ENCODE results near the gene ASTL.

The ASTL gene

DNA sequence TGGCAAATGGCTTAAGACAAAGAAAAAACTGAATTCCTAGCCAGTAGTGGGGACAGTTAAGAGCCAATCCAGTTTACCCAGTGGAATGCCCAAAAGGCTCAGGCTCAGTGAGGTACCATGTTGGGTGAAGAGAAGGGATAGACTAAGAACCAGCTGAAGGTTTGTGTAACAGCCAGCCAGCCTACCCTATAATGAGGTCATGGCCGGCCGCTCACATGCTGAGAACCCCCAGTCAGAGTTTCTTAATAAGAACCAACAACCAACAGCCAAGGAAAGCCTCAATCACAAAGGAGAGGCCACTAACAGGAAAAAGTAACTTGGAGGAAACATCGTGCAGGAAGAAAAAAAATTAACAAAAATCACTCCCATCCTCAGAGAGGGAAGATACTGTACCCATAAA lies 32.3 kb upstream of the ASTL start:
- DNase-seq (ENCODE audit: low spot score): no peak
- ChIA-PET CTCF (no interaction called here), POLR2A (ENCODE audit: low non-redundant PET) (no interaction called here)
- no peak overlapping the region for H3K27ac ChIP-seq
- TF ChIP-seq, protein P1, sequence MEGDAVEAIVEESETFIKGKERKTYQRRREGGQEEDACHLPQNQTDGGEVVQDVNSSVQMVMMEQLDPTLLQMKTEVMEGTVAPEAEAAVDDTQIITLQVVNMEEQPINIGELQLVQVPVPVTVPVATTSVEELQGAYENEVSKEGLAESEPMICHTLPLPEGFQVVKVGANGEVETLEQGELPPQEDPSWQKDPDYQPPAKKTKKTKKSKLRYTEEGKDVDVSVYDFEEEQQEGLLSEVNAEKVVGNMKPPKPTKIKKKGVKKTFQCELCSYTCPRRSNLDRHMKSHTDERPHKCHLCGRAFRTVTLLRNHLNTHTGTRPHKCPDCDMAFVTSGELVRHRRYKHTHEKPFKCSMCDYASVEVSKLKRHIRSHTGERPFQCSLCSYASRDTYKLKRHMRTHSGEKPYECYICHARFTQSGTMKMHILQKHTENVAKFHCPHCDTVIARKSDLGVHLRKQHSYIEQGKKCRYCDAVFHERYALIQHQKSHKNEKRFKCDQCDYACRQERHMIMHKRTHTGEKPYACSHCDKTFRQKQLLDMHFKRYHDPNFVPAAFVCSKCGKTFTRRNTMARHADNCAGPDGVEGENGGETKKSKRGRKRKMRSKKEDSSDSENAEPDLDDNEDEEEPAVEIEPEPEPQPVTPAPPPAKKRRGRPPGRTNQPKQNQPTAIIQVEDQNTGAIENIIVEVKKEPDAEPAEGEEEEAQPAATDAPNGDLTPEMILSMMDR (conservative IDR thresholded peaks at IDR 0.05; ENCODE audit: low read depth): no peak

DNA sequence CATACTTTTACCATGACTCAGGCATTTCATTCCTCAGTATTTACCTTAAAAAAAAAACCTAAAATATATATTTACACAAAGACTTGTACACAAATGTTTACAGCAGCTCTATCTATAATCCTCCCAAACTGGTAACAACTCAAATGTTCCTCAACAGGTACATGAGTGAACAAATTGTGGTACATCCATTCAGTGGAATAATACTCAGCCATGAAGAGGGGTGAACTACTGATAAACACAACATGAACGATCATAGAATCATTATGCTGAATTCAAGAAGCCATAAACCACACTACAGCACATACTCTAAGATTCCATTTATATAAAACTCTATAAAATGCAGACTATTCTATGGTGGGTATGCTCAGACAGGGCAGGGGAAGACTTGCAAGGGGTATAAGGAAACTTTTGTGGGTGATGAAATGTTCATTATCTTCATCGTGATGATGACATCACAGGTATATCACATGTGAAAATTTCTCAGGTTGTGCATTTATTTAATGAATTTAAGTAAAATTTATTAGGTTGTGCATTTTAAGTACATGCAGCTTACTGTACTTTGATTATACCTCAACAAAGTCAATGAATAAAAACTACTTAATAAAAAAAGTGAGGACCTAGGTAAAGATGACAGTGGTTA lies 31.7 kb upstream of the ASTL start:
- no peak overlapping the region for H3K27ac ChIP-seq
- DNase-seq (ENCODE audit: low spot score): no peak
- CTCF ChIA-PET: no interaction called here
- POLR2A ChIA-PET (ENCODE audit: low non-redundant PET): no interaction called here
- TF ChIP-seq, protein P1 (conservative IDR thresholded peaks at IDR 0.05; ENCODE audit: low read depth): no peak

DNA sequence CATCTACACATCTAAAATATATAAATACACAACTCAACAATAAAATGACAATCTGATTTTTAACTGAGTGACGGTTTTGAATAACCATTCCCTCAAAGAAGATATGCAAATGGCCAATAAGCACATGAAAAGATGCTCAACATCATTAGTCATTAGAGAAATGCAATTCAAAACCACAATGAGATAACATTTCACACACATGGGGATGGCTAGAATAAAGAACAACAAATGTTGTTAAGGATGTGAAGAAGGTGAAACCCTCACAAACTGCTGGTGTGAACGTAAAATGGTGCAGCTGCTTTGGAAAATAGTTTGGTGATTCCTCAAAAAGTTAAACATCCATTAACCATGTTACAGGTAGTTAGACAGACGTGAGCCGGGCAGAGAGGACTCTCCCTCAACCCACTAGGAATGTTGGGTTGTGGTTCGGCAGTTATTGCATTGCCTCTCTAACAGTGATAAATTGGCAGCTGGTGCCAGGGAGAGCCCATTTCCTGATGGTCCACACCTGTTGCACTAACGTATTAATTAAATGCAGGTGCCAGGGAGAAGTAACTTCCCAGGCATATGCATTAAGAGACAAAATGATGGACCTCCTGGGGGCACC lies 29.2 kb upstream of the ASTL start:
- H3K27ac ChIP-seq: no peak overlapping the region
- no peak for DNase-seq (ENCODE audit: low spot score)
- CTCF ChIA-PET: no interaction called here
- TF ChIP-seq, protein P1 (conservative IDR thresholded peaks at IDR 0.05; ENCODE audit: low read depth): no peak
- POLR2A ChIA-PET (ENCODE audit: low non-redundant PET): no interaction called here

DNA sequence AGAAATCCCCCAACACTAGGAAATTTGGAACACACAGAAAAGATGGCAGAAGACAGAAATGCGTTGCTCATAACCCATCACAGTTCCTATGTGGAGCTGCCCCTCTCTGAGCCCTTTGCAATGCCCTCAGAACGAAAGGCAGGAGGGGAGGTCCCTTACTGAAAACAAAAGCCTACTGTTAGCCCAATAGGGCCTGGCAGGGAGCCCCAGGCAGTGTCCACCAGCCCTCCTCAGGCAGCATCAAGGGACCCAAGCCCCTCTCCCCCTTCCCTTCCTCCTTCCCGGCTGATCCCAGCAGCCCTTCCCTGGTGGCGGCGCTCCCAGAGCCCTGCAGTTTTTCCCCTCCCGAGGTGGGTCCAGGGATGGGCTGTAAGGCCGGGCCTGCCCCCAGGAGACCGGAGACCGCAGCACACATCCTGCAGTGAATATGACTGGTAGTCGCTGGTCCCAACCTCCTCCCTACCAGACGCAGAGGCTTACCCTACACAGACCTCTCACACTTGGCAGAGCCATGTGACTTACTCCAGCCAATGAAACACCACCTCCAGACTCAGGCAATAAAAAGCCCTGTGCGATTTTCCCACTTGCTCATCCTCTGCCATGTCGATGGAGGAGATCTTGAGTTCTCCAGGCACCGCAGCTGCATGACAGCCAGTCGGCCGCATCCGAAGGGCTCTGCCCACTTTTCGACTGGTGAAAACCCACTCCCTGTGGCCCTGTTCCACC lies 26.3 kb upstream of the ASTL start:
- no peak for DNase-seq (ENCODE audit: low spot score)
- POLR2A ChIA-PET (ENCODE audit: low non-redundant PET): no interaction called here
- TF ChIP-seq, protein P1 (conservative IDR thresholded peaks at IDR 0.05; ENCODE audit: low read depth): no peak
- no peak overlapping the region for H3K27ac ChIP-seq
- CTCF ChIA-PET: interaction anchor here (0.5 to 0.7 kb wide), 2 partner anchors 10 to 74 kb away, joined by 3 to 4 read pairs; no protein-coding TSS in a partner anchor

DNA sequence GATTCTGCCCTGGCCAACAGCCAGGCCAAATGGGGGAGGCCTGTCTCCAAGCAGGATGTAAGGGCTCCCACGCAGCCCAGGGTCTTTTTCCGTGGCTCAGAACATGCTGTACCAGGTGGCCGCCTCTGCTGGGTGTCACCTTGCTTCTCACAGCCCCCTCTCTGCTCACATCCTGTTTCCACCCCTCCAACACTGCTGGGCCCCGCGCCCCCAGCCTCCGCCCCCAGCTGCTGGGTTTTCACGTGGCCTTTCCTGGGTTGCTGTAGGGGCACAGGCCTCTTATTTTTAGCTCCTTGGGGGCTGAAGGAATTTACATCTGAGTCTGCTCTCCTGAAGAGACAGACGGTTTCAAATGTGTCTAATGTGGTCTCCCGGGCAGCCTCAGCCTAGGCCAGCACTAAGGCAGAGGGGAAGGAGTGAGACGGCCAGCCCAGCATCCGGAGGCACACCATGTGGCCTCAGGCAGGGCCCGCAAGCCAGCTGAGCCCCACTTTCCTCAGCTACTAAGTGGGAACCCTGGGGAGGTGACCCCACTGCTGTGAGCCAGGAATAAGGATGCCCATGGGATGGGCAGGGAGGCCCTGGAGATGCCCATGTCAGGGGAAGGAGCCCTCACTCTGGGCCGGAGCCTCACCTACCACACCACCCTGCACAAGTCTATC lies 25.6 kb upstream of the ASTL start:
- ChIA-PET CTCF (interaction anchor here (0.5 kb wide), 1 partner anchor 73 kb away, joined by 4 read pairs; no protein-coding TSS in a partner anchor), POLR2A (ENCODE audit: low non-redundant PET) (no interaction called here)
- TF ChIP-seq, protein P1 (conservative IDR thresholded peaks at IDR 0.05; ENCODE audit: low read depth): no peak
- H3K27ac ChIP-seq: no peak overlapping the region
- no peak for DNase-seq (ENCODE audit: low spot score)

DNA sequence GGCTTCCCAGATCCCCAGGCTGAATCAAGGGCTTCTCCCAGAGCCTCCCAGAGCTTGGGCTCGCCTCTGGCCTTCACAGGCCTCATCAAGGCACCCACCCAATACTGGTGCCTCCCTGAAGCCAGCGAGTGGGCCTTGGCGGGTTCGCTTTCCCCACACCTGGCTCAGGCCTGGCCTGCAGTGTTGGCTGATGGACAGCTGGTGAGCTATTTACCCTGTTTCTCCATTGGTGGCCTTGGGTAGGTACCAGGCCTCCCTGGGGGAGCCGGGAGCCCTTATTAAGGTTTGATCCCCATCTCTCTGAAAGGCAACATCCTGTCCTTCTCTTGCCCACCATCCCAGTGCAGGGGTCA lies 25.1 kb upstream of the ASTL start:
- no peak for DNase-seq (ENCODE audit: low spot score)
- POLR2A ChIA-PET (ENCODE audit: low non-redundant PET): no interaction called here
- TF ChIP-seq, protein P1 (conservative IDR thresholded peaks at IDR 0.05; ENCODE audit: low read depth): no peak
- CTCF ChIA-PET: no interaction called here
- no peak overlapping the region for H3K27ac ChIP-seq
